Stimulated activated naive CD8-positive, alpha-beta T cell treated with anti-CD3 and anti-CD28 coated beads, Interleukin-15, amount 100 ng/mL, for 72 hours (primary cell): ENCODE measurements around the gene HMGCLL1.

Source experiments
- ATAC-seq: fragments of 150-1000 bp; cut with Tn5 transposase; 2 replicates; pipeline ENCODE4 v1.10.0; 2021; ENCODE audit warnings: mild to moderate bottlenecking, moderate library complexity
- DNase-seq, 2 donors: peaks; one replicate each; pipeline ENCODE4 v3.0.0; 2021 to 2022
- H3K27ac Mint-ChIP-seq, 2 donors: one replicate each; pipeline ENCODE4 v1.8.0; 2022; ENCODE audit warnings: mild to moderate bottlenecking in 2 of 2, mixed read lengths in 2 of 2, moderate library complexity in 2 of 2
- H3K27me3 Mint-ChIP-seq: one replicate; pipeline ENCODE4 v1.8.0; 2022; ENCODE audit warnings: mixed read lengths
- H3K4me1 Mint-ChIP-seq: one replicate; pipeline ENCODE4 v1.8.0; 2022; ENCODE audit warnings: mild to moderate bottlenecking, mixed read lengths
- H3K4me3 Mint-ChIP-seq, 2 donors: one replicate each; pipeline ENCODE4 v1.8.0; 2022; ENCODE audit warnings: mild to moderate bottlenecking in 2 of 2, mixed read lengths in 2 of 2, moderate library complexity in 1 of 2
- H3K9me3 Mint-ChIP-seq, 2 donors: one replicate each; pipeline ENCODE4 v1.8.0; 2022; ENCODE audit warnings: mixed read lengths in 2 of 2

Gene HMGCLL1

DNA sequence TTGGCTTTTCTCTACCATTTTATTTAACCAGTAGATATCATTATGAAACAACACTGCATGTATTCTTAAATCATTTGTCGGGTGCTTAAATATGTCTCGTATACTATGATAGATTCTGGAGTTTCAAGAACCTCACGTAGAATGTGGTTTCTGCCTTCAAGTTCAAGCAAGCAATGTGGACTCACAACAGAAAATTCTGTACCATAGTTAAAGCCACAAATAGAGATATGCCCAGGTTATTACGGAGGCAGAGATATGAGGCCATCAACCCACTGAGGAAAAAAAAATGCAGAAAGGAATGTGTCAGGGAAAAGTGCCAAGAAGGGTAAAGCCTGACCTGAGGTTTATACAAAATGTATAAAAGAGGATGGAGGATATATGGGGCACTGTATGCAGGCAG lies 141.9 kb downstream of the HMGCLL1 start:
- Mint-ChIP-seq H3K4me1 (no peaks in the 10 kb centered on the region), H3K27ac (no peak overlapping the region), H3K4me3 (no peak overlapping the region), H3K9me3 (peaks cover 0 to 22% of the 10 kb centered on the region in 2 donors), H3K27me3 (no peaks in the 10 kb centered on the region)
- ATAC-seq (no peak), DNase-seq (no peak)

DNA sequence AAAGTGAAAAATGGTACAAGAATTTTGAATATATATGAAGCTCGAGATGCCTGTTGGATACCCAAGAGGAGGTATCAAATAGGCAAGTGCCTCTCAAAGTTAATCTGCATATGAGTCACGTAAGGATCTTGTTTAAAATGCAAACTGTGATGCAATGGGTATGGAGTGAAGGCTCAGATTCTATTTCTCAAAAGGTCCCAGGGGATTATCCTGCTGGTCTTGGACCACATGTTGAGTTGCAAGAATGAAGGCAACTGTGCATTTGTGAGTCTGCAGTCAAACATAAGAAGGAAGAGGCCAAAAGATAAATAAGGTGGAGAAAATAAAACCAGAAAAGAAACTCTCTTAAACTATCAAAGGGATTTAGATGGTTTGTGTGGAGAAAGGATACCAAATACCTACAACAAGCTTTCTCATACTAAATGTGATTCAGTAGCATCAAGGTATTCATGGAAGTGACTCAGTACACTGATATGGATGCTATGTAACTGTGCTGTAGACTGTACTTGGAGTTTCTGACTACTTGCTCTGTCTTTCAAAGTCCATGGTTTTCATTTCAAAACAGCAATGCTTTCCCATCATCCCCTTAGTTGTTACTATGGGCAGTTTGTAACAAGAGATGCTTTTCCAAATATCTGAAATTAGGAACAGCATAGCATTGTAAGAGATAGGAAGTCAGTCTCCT lies 145.4 kb downstream of the HMGCLL1 start:
- no peak for ATAC-seq
- Mint-ChIP-seq H3K4me1 (no peaks in the 10 kb centered on the region), H3K27me3 (no peaks in the 10 kb centered on the region), H3K9me3 (peaks cover 6 to 22% of the 10 kb centered on the region in 2 donors), H3K27ac (no peak overlapping the region), H3K4me3 (no peak overlapping the region)
- no peak for DNase-seq

DNA sequence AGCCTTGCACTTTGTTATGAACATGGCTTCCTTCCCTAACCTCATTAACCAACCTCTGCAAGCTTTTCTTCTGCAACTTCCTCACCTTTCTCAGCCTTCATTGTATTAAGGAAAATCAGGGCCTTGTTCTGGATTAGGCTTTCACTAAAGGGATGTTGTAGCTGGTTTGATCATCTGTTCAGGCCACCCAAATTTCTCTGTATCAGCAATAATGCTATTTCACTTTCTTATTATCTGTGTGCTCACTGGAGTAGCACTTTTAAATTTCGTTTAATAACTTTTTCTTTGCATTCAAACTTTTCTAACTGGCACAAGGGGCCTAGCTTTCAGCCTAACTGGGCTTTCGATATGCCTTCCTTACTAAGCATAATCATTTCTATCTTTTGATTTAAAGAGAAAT lies 155.1 kb downstream of the HMGCLL1 start:
- ATAC-seq (no peak), DNase-seq (no peak)
- Mint-ChIP-seq H3K4me3 (no peak overlapping the region), H3K27me3 (no peaks in the 10 kb centered on the region), H3K27ac (no peak overlapping the region), H3K9me3 (no peaks in the 10 kb centered on the region), H3K4me1 (no peaks in the 10 kb centered on the region)

DNA sequence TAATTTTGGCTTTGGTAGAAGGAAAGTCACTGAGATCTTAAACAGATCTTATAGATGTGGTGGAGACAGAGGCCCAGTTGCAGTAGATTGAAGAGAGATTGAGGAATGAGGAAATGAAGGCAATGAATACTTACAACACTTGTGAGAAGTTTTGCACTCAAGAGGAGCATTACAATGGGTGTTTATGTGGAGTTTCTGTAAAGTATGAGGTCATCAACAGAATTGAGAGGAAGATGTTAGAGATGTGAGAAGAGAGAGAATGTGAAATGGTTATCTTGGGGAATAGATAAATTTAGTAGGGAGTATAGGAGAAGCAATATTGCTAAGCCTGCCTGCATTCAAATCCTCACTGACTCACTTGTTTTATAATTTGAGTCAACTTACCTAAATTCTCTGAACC lies 168.3 kb downstream of the HMGCLL1 start:
- Mint-ChIP-seq H3K4me3 (no peak overlapping the region), H3K27ac (no peak overlapping the region), H3K9me3 (peaks cover 15 to 20% of the 10 kb centered on the region in 2 donors), H3K27me3 (no peaks in the 10 kb centered on the region), H3K4me1 (no peaks in the 10 kb centered on the region)
- ATAC-seq (no peak), DNase-seq (no peak)

DNA sequence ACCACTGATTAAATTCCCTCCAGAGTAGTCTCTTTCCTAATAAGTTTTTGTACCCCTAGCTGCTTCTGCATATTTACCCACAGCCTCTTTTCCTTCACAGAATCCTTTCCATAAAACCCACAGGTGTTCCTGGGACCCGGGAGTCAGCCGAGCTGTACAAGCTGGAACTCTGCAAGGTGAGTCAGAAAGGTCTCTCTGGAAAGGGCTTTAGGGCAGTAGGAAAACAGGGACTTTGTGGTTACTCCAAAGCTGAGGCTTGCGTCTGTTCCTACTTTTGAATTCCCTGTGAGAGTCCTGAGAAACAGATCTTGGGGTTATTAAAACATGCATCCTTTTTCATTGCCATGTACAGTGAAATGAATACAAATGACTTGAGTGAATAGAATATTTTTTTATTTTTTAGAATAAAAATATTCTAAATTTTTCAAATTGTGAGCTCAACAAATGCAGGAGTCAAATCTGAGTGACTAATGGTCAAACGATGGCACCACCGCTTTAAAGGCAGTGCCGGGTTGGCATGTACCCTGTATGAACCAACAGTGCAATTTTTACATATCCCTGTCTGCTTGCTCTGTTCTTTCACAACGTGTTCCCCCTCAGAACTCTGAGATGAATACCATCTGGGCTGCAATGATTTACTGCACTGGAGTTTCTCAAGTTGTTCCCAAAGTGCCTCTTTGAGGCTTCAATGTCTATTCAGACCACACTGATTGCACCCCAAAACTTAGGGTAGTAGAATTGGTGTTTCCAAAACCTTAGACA lies 173.3 kb downstream of the HMGCLL1 start:
- H3K4me3 Mint-ChIP-seq, result no peak overlapping the region
- DNase-seq, result no peak
- no peaks in the 10 kb centered on the region for H3K27me3 Mint-ChIP-seq
- no peak for ATAC-seq
- H3K9me3 Mint-ChIP-seq, result peaks cover 0 to 10% of the 10 kb centered on the region in 2 donors
- H3K4me1 Mint-ChIP-seq, result no peaks in the 10 kb centered on the region
- no peak overlapping the region for H3K27ac Mint-ChIP-seq

DNA sequence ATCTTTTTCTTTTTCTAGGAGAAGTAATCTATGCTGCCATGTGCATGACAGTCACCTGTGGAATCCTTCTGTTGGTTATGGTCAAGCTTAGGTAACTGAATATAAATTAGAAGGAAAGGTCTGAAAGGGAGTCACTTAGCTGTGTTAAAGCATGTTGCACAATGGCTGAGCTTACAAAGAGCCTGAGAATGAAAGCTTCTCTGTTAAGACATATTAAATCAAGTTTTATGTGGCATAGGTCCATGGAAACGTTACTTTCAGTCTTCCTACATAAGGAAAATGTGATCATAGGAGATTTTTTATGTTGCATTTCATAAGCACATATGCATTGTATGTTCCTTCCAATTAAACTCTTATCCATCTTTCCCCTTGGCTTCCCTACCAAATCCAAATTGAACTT lies 179.6 kb downstream of the HMGCLL1 start:
- Mint-ChIP-seq H3K27me3 (no peaks in the 10 kb centered on the region), H3K4me1 (no peaks in the 10 kb centered on the region), H3K27ac (no peak overlapping the region), H3K9me3 (peaks cover 0 to 10% of the 10 kb centered on the region in 2 donors), H3K4me3 (no peak overlapping the region)
- ATAC-seq (no peak), DNase-seq (no peak)

DNA sequence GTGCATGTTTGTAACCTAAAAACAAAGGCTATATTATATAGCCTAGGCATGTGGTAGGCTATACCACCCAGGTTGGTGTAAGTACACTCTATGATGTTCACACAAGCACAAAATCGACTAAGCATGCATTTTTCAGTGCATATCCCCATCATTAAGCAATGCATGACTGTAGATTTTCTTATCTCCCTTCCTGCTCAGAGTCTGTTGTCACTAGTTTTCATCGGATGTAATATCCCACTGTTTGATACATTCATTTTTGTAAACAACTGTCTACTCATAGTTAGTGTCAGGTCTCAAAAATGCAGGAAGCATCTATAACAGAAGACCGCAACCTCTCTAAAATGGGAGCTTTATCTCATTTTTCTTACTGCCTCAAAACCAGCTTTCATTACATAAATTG lies 181.0 kb downstream of the HMGCLL1 start:
- Mint-ChIP-seq H3K27me3 (no peaks in the 10 kb centered on the region), H3K4me3 (no peak overlapping the region), H3K4me1 (no peaks in the 10 kb centered on the region), H3K9me3 (peaks cover 0 to 7% of the 10 kb centered on the region in 2 donors), H3K27ac (no peak overlapping the region)
- no peak for ATAC-seq
- DNase-seq, result no peak

DNA sequence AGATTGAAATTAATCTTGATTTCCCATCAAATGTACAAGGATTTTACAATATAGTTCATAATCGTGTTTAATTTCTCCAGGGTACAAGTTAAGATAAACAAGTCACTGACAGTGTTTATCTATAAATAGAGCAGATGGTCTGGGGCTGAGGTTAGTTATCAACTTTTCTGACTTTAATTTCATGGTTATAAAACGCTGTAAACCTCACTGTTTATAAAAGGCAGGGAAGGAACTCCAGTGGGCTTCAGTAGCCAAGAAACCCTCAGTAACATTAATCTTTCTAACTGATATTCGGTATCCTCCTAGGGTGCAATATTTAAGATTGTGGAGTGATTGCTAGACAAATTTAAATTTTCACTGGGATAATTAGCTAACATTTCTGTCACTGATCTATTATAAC lies 183.1 kb downstream of the HMGCLL1 start:
- no peak for DNase-seq
- no peak for ATAC-seq
- Mint-ChIP-seq H3K4me1 (no peaks in the 10 kb centered on the region), H3K9me3 (peaks cover 7 to 13% of the 10 kb centered on the region in 2 donors), H3K27ac (no peak overlapping the region), H3K4me3 (no peak overlapping the region), H3K27me3 (no peaks in the 10 kb centered on the region)

DNA sequence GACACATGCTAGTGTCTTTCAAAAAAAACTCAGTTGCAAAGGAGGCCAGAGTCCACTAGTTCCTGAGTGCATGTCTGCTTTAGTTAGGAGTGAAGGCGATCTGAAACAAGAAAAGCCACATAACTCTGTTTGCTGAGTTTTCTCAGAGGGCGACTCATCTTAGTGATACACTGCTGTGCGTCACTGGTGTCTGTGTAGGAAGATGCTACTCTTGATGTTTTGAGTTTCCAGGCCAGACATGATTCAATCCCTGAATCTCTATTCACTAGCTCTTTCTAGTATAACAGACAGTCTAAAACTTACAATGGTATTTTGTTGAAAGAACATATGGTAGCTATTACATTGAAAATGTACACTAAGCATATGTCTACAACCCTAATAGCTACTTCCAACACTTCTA lies 190.8 kb downstream of the HMGCLL1 start:
- DNase-seq (no peak), ATAC-seq (no peak)
- Mint-ChIP-seq H3K4me1 (no peaks in the 10 kb centered on the region), H3K27ac (no peak overlapping the region), H3K27me3 (no peaks in the 10 kb centered on the region), H3K4me3 (no peak overlapping the region), H3K9me3 (peaks cover 11 to 15% of the 10 kb centered on the region in 2 donors)
